Immature natural killer cell (primary cell): ENCODE data around the gene NME2. TPM values are rescaled to one million over a fixed set of nuclear protein-coding genes. Genes with fewer than 3 reads are reported as not detected.
"Not testable (repeated sequence)": the region's sequence is repeated elsewhere in the genome, so short reads cannot be mapped to it uniquely, and the experiment has no call there.

Source experiments
- DNase-seq, 3 donors: peaks; one replicate each; pipeline ENCODE4 v3.0.0; 2022; ENCODE audit warnings: mixed read lengths in 1 of 3
- H3K27ac Mint-ChIP-seq, 6 donors: one replicate each; pipeline ENCODE4 v1.8.0; 2020; ENCODE audit warnings: mixed read lengths in 6 of 6, mild to moderate bottlenecking in 5 of 6, inconsistent platforms in 4 of 6, moderate library complexity in 3 of 6
- H3K27me3 Mint-ChIP-seq, 3 donors: one replicate each; pipeline ENCODE4 v1.8.0; 2020 to 2021; ENCODE audit warnings: low read depth in 3 of 3, mild to moderate bottlenecking in 3 of 3, mixed read lengths in 3 of 3, moderate library complexity in 3 of 3, inconsistent platforms in 1 of 3
- H3K36me3 Mint-ChIP-seq, 3 donors: one replicate each; pipeline ENCODE4 v1.8.0; 2020; ENCODE audit warnings: mixed read lengths in 3 of 3, inconsistent platforms in 2 of 3, mild to moderate bottlenecking in 2 of 3
- H3K4me1 Mint-ChIP-seq, 2 donors: one replicate each; pipeline ENCODE4 v1.8.0; 2020; ENCODE audit warnings: inconsistent platforms in 2 of 2, mild to moderate bottlenecking in 2 of 2, mixed read lengths in 2 of 2, moderate library complexity in 1 of 2
- H3K4me3 Mint-ChIP-seq, 5 donors: one replicate each; pipeline ENCODE4 v1.8.0; 2020; ENCODE audit warnings: mild to moderate bottlenecking in 5 of 5, mixed read lengths in 5 of 5, inconsistent platforms in 3 of 5, moderate library complexity in 3 of 5
- H3K9me3 Mint-ChIP-seq, 6 donors: one replicate each; pipeline ENCODE4 v1.8.0; 2020; ENCODE audit warnings: mild to moderate bottlenecking in 6 of 6, mixed read lengths in 6 of 6, inconsistent platforms in 4 of 6, moderate library complexity in 3 of 6
- polyA plus RNA-seq, 3 donors: library from polyadenylated mRNA; unstranded; fragments of 300-500 nt; fragmentation: Illumina TruSeq; gene quantifications; one replicate each; pipeline ENCODE4 v1.2.3, GENCODE V29; 2021

NME2 gene
- 100 to 1,000 TPM; 170 to 272 (median 223) TPM for polyA plus RNA-seq

DNA sequence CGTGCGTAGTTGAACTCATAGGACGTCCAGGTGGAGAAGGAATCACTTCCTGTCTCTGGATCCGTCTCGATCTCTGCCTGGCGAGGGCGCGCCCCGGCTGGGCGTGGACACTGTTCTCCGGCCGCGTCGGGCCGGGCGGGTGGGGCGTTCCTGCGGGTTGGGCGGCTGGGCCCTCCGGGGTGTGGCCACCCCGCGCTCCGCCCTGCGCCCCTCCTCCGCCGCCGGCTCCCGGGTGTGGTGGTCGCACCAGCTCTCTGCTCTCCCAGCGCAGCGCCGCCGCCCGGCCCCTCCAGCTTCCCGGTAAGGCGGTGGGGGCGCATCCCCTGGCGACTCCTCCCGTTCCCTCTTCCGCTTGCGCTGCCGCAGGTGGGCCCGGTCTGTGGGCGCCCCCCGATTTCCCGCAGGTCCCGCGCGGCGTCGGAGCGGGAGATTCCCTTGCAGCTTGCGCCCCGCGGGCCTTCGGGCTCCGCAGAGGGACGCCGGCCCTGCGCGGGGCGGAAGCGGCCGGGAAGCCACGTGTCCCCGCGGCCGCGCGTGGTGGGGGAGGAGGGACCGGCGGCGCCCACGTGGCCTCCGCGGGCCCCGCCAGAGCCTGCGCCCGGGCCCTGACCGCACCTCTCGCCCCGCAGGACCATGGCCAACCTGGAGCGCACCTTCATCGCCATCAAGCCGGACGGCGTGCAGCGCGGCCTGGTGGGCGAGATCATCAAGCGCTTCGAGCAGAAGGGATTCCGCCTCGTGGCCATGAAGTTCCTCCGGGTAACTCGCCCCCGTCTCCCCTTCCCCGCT, at the start of gene NME2:
TSS of gene NME2 (plus strand) at position 214 of the 789 bp plus-strand sequence. CDS start at position 634, 420 bp downstream.
- peak within 1 kb of the TSS; percentile 95 to 99 (median 99) for H3K4me3 Mint-ChIP-seq
- H3K9me3 Mint-ChIP-seq, result no peaks in the 10 kb centered on the region
- H3K27ac Mint-ChIP-seq, result peak within 1 kb of the TSS; percentile 93 to 99 (median 97)

DNA sequence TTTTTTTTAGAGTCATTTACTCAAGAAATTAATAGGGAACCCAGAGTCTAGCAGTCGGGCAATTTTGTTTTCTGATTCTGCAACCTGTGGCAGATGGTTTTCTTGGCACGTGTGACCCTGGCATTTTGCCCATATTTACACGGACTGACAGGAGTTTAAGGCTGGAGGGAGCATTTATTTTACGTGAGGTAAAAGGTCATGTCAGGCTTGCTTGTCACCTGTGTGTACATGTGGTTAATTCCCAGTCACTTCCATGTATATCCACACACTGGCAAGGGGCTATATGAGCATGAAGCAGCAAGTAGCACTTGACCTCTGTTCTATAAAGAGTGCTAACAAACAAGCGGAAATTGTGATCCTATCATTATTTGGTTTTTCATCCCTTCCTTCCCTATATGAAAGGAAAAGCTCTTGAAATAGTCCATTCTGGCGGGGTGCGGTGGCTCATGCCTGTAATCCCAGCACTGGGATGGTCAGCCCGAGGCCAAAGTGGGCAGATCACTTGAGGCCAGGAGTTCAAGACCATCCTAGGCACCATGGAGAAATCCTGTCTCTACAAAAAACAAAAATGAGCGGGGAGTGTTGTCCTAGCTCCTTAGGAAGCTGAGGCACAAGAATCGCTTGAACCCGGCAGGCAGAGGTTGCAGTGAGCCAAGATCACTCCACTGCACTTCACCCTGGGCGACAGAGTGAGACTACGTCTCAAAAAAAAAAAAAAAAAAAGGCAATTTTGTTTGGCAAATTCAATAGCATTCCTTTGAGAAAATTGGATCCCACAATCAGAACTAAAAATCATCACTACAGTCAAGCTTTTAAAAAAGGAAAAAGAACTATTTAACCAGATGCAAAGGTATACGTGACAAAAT, 47.6 kb upstream of the NME2 start:
- no peak for DNase-seq
- H3K4me3 Mint-ChIP-seq, result peak overlapping the region; percentile 89 to 95 (median 91)
- no peaks in the 10 kb centered on the region for H3K9me3 Mint-ChIP-seq
- peak overlapping the region in 4 of 6 donors; percentile 91 to 97 (median 94) for H3K27ac Mint-ChIP-seq
- peaks cover 6 to 20% (median 6%) of the 10 kb centered on the region in 3 donors for H3K27me3 Mint-ChIP-seq
- peaks cover 47 to 70% of the 10 kb centered on the region in 2 donors for H3K4me1 Mint-ChIP-seq
- H3K36me3 Mint-ChIP-seq, result no peaks in the 10 kb centered on the region

More for the DNA sequence above, at the start of gene NME2:
- Mint-ChIP-seq H3K36me3 (peaks cover 9 to 20% (median 10%) of the 10 kb centered on the region in 3 donors), H3K4me1 (peaks cover 12 to 28% of the 10 kb centered on the region in 2 donors), H3K27me3 (peaks cover 7 to 11% (median 9%) of the 10 kb centered on the region in 3 donors)
- peak; percentile 75 for DNase-seq

DNA sequence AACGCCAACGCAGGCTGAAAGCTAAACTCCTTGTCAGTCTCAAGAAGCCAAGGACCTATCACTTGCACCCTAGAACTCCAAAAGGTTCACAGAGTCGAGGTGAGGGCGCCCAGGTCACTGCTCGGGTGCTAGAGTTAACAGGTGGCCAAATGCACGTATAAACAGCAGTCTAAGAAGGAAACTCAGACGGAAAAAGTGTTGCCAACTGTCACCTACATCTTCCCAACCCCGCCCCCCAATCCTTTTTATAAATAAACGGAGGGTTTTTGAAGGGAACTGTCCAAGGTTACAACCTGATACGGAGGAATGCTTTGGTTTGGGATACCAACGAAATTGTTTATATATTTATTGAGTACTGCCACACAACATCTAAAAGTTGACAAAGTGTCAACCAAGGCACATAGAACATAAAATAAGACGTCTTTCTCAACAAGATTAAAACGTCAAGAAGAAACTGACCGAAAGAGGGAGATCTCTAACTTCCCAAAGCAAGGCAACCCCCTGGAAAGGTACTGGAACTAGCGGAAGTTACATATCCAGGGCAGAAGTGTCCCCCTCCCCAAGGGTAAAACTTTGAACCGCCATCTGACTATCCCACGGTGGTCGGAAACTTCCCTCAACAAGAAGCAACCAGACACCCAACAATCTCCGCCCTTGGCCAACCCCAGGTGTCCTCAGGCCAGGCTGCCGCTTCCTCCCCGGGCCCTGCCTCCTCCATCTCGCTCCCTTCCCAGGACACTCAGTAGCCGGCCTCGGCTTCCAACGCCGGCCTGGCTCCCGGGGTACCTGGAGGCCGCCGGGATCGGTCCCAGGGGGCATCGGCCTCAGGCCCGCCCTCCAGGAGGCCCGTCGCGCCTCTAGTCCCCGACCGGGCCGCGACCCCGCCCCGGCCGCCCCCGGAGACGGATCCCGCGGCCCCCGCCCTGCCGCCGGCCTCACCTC, 46.5 kb upstream of the NME2 start:
- peak overlapping the region; percentile 91 to 97 (median 95) for H3K27ac Mint-ChIP-seq
- peaks cover 47 to 70% of the 10 kb centered on the region in 2 donors for H3K4me1 Mint-ChIP-seq
- peak; percentile 40 to 47 (median 44) for DNase-seq
- peak overlapping the region; percentile 89 to 95 (median 91) for H3K4me3 Mint-ChIP-seq
- H3K27me3 Mint-ChIP-seq, result peaks cover 6 to 20% (median 6%) of the 10 kb centered on the region in 3 donors
- no peaks in the 10 kb centered on the region for H3K36me3 Mint-ChIP-seq
- H3K9me3 Mint-ChIP-seq, result no peaks in the 10 kb centered on the region

DNA sequence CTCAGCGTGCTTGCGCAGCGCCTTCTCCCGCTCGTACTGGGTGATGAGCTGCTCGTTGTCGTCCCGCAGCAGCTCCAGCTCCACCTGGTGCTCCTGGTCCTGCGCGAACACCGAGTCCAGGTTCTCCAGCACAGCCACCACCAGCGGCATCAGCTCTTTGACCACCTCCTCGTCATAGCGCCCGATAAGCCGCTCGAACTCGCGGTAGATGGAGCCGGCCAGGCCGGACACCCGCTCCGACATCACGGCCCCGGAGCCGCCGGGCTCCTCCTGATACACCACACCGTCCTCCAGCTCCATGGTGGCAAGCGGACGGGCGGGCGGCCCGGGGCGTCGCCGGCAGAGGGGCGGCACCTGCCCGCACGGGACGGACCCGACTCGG, 45.9 kb upstream of the NME2 start:
- Mint-ChIP-seq H3K27me3 (peaks cover 6 to 20% (median 6%) of the 10 kb centered on the region in 3 donors), H3K36me3 (no peaks in the 10 kb centered on the region), H3K4me1 (peaks cover 44 to 64% of the 10 kb centered on the region in 2 donors), H3K9me3 (no peaks in the 10 kb centered on the region), H3K27ac (peak overlapping the region; percentile 89 to 97 (median 95)), H3K4me3 (peak overlapping the region; percentile 89 to 95 (median 91))
- no peak for DNase-seq

DNA sequence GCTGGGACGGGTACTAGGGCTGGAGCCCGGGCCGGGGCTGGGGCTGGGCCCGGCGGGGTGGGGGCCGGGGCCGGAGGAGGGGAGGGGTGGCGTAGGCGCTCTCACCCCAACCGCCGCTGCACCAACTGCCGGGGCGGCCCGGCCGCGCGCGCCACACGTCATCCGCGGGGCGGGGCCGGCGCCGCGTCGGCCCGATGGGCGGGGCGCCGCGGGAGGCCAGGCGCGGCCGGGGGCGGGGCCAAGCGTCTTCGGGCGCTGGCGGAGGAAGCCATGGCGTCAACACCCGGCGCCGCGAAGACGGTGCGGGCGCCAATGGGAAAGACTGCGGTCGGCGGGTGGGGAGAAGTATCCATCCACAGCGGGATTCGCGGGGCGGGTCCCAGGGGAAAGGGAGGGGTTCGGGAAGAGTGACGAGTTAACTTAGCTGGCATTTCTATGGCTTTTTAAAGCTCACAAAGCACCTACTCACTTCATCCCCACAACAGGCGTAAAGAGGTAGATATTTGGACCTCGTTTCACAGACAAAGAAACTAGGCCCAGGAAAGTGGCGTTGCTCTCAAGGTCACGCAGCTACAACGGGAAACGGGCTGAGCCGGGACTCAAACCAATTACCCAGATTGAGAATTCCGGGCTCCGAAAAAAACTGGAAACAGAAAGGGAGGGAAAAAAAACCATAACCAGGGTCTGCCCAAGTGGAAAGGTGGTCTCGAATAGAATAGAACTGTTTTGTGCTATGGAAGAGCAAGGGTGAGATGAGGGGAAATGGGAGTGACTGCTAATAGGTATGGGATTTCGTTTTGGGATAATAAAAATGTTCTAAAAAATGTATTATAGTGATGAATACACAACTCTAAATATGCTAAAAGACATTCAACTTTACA, 45.2 kb upstream of the NME2 start, which contains the start of gene SPAG9:
TSS of gene SPAG9 (minus strand) at position 130 of the 881 bp plus-strand sequence. CDS start 212 bp downstream, outside the sequence.
- Mint-ChIP-seq H3K27ac (peak within 1 kb of the TSS; percentile 97 to 100 (median 99)), H3K4me3 (peak within 1 kb of the TSS; percentile 92 to 99 (median 98)), H3K27me3 (peaks cover 6 to 20% (median 6%) of the 10 kb centered on the region in 3 donors), H3K9me3 (no peaks in the 10 kb centered on the region), H3K36me3 (no peaks in the 10 kb centered on the region), H3K4me1 (peaks cover 44 to 58% of the 10 kb centered on the region in 2 donors)
- DNase-seq, result peak; percentile 92 to 94 (median 94)

DNA sequence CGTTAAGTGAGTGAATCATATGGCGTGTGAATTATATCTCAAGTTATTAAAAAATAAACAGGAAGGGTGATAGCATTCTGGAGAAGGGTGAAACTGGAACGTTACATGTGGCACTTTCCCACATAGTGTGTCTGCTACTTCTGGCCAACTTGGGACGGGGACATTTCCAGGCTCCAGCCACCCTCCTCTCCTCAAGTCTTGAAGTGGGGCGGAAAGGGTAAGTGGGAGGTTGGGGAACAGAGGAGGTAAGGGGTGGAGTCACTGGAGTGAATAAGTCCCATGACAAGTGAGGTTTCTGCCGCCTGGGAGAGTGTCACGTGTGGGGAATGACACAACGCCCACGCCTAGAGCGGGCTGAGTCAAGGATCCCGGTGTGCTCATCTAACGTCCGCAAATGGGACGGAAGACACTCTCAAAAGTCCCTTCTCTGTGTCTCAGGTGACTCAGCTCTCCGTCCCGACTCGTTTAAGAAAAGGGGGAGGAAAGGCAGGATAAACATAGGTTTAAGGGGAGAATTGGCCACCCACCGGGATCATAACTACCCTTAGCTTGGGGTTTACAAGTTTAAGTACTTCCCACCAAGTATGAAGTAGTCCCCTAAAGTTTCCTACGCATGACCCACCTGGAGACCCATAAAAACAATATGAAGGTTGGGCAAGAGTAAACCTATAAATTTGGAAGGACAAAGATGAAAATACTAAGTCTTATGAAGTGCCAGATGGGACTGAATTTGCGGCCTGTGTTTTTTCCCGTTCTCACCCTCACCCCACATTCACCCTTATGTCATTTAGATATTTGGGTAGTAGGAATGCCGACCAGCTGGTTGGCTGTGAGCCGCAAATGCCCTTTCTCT, 44.4 kb upstream of the NME2 start:
- H3K36me3 Mint-ChIP-seq, result no peaks in the 10 kb centered on the region
- H3K4me1 Mint-ChIP-seq, result peaks cover 38 to 49% of the 10 kb centered on the region in 2 donors
- peak; percentile 11 to 28 (median 19) for DNase-seq
- peak overlapping the region; percentile 97 to 100 (median 99) for H3K27ac Mint-ChIP-seq
- H3K27me3 Mint-ChIP-seq, result peaks cover 6 to 20% (median 6%) of the 10 kb centered on the region in 3 donors
- H3K4me3 Mint-ChIP-seq, result peak overlapping the region; percentile 89 to 99 (median 98)
- H3K9me3 Mint-ChIP-seq, result no peaks in the 10 kb centered on the region

DNA sequence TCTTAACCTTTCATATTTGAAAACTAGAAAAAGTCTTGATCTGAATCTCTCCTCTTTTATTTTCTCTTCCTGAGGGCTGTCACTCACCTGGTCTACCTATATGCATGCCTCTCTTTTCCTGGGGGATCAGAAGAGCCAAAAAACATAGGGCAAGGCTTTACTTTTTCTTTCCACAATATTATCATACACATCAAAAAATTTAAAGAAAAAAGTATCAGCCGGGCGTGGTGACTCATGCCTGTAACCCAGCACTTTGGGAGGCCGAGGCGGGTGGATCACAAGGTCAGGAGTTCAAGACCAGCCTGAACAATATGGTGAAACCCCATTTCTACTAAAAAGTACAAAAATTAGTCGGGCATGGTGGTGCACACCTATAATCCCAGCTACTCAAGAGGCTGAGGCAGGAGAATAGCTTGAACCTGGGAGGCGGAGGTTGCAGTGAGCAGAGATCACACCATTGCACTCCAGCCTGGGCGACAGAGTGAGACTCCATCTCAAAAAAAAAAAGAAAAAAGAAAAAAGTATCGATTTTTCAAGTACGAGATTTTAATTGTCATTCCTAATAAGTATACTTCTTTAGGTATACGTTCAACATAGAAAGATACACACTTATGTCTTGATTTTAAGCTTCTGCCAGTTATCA, 43.6 kb upstream of the NME2 start:
- Mint-ChIP-seq H3K4me3 (peak overlapping the region in 4 of 5 donors; percentile 1 to 95 (median 38)), H3K27me3 (peaks cover 6 to 20% (median 6%) of the 10 kb centered on the region in 3 donors), H3K27ac (peak overlapping the region in 4 of 6 donors; percentile 22 to 99 (median 84)), H3K4me1 (peaks cover 35 to 42% of the 10 kb centered on the region in 2 donors)
- H3K36me3 Mint-ChIP-seq, H3K9me3 Mint-ChIP-seq, DNase-seq: not testable (repeated sequence)

DNA sequence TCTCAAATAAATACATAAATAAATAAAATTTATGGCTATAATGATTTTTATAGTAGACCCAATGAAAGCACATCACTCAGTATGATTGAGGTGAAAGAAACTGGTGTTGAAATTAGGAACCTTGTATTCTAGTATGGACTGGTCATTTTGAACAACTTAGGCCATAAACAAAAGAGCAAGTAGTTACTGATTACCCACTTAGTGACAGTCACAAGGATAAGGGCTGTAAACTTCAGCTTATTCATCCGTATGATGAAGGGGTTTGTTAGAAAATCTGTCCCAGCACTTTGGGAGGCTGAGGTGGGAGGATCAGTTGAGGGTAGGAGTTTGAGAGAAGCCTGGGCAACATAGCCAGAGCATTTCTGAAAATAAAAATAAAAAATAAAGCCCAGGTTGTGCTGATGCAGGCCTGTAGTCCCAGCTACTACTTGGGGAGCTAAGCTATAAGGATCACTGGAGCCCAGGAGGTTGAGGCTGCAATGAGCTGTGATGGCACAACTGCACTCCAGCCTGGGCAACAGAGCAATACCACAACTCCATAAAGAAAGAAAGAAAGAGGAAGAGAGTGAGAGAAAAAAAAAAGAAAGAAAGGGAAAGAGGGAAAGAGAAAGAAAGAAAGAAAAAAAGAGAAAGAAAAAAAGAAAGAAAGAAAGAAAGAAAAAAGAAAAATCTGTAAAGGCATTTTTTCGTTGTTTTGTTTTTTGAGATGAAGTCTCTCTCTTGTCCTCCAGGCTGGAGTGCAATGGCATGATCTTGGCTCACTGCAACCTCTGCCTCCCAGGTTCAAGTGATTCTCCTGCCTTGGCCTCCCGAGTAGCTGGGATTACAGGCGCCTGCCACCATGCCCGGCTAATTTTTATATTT, 41.3 kb upstream of the NME2 start:
- Mint-ChIP-seq H3K4me3 (no peak overlapping the region), H3K27ac (no peak overlapping the region), H3K4me1 (peaks cover 17 to 19% of the 10 kb centered on the region in 2 donors), H3K9me3 (no peaks in the 10 kb centered on the region), H3K36me3 (no peaks in the 10 kb centered on the region), H3K27me3 (peaks cover 6 to 13% (median 10%) of the 10 kb centered on the region in 3 donors)
- DNase-seq, result no peak

DNA sequence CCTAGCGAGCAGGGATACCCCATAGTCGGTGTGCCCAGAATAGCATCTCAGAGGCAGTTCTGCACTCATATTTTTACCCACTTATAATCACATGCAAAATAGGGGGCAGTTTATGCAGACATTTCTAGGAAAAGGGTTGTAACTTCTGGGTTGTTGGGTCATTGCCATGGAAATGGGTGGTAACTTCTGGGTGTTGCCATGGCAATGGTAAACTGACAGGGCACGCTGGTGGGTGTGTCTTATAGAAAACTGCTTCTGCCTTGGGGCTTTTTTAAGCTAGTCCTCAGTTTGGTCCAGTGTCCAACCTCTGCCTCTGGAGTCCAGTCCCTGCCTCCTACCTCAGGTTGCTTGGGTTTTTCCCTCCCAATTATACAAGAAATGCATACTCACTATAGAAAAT, 38.1 kb upstream of the NME2 start:
- no peak for DNase-seq
- Mint-ChIP-seq H3K27ac (no peak overlapping the region), H3K27me3 (peaks cover 0 to 5% (median 0%) of the 10 kb centered on the region in 3 donors), H3K36me3 (no peaks in the 10 kb centered on the region), H3K4me3 (no peak overlapping the region), H3K9me3 (no peaks in the 10 kb centered on the region), H3K4me1 (no peaks in the 10 kb centered on the region)

DNA sequence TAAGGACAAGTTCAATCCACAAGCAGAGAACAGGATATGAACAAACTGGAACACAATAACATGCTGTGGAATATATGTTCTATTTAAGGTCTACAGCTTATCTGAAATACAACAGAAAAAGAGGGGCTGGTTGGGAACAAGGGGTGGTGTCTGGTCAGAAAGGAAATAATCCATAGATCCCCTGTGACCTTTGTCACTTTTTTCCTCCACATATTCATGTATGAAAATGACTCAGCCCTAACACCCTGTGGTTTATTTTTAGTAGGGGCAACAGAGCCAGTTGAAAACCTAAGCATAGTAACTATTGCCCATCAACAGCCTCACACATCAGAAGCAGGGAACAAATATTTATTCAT, 33.3 kb upstream of the NME2 start:
- no peak overlapping the region for H3K27ac Mint-ChIP-seq
- peaks cover 0 to 6% (median 4%) of the 10 kb centered on the region in 3 donors for H3K27me3 Mint-ChIP-seq
- H3K4me1 Mint-ChIP-seq, result no peaks in the 10 kb centered on the region
- DNase-seq, result no peak
- no peaks in the 10 kb centered on the region for H3K9me3 Mint-ChIP-seq
- no peaks in the 10 kb centered on the region for H3K36me3 Mint-ChIP-seq
- no peak overlapping the region for H3K4me3 Mint-ChIP-seq
